Stimulated activated CD8-positive, alpha-beta memory T cell treated with anti-CD3 and anti-CD28 coated beads, Interleukin-12 subunit alpha, Interleukin-12 subunit beta, amount 100 ng/mL, for 4 hours (primary cell): ENCODE measurements around the gene SPG7.

ENCODE experiments used
- DNase-seq: peaks from one replicate; pipeline ENCODE4 v3.0.0-alpha.2; 2020; ENCODE audit warnings: low read depth

SPG7 gene

DNA sequence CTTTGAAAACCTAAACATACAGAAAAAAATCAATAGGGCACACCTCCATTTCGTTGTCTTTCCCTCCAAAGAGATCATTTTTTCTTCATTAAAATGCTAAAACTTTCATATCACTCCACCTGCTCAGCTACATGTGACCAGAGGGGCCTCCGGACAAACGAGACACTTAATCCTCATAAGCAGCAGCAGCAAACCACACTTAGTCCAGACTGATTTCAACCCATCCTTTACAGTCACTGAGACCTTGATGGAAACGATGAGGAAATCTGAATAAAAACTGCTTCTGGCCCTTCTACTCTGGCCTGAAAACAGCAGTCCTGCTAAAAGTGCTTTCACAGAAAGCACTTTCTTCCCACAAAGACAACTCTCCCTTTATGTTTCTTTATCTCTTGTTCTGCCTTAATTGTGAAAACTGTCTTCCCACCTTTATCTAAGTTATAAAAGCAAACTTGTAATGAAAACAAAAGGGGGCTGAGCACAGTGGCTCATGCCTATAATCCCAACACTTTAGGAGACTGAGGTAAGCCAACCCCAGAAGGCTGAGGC is 22.4 kb upstream of the SPG7 start:
- no peak for DNase-seq

GRCh38 chr16:89489040-89489897 is 18.9 kb upstream of the SPG7 start:
- DNase-seq, result peak; percentile 82

GRCh38 chr16:89489898-89490438 is 18.2 kb upstream of the SPG7 start:
- DNase-seq, result no peak

DNA sequence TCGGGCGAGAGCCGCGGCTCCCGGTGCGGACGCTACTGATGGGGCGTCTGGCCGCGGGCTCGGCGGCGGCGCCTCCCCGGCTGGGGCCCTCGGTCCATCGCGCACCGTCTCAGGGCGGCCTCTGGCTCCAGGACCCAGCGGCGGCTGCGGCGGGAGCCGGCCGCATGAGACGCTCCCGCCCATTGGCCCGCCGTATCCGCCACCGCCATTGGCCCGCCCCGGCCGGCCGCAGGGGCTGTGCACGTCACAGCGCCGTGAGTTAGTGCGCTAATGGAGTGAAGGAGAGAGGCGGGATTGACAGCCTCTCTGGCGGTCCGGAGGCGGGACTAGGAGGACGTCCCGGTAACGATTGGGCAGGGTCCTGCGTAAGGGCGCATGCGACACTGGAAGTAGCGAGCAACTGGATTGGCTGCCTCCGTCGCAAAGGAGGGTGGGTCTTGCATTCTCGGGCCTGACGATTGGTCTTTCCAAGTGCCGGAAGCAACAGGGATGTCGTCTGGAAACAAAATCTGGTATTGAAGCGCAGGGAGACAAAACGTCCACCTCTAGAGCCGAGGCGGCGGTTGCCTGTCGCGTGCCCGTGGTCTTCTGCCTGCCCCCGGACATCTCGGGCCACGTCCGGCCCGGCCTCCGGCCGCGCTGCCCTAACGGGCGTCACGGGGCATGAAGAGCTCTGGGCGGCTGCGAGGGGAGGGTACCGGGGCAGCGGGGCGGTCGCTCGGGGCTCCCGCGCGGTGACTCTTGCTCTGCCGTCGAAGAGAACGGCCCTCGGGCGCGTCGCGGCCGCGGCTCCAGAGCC is 17.6 kb upstream of the SPG7 start, which contains the start of gene ANKRD11:
TSS of gene ANKRD11 (minus strand) at position 123 of the 799 bp plus-strand sequence. CDS start 173,542 bp downstream, outside the sequence.
- DNase-seq, result peak; percentile 97

- DNase-seq, result no peak
Measured at GRCh38 chr16:89491238-89491869, 16.8 kb upstream of the SPG7 start.

DNA sequence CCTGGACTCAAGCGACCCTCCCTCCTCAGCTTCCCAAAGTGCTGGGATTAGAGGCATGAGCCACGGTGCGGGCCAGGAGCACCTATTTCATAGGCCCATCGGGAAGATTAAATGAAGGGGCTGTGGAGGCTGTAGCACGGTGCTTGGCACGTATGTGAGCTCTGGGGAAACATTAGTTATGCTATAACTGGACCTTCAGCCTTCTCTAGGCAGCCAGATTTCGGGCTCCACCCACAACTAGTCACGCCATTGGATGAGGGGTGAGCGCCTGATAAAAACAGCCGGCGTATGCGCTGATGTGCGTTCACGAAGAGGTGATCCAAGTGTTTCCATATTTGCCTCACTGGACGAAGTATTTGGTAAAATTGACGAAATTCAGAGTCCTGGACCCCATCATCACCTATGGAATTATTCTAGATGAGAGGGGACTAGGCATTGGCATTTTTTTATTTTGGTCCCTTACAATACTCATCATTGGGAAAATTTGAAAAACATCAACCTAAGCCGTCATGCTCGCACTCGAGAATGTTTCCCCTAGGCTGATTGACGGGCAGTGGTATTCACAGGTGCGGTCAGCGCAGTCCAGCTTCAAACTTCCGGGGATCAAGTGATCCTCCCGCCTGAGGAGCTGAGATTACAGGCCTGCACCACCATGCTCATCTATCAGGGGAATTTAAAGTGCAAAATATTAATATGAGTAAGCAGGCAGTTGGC is 16.1 kb upstream of the SPG7 start:
- DNase-seq, result no peak

DNA sequence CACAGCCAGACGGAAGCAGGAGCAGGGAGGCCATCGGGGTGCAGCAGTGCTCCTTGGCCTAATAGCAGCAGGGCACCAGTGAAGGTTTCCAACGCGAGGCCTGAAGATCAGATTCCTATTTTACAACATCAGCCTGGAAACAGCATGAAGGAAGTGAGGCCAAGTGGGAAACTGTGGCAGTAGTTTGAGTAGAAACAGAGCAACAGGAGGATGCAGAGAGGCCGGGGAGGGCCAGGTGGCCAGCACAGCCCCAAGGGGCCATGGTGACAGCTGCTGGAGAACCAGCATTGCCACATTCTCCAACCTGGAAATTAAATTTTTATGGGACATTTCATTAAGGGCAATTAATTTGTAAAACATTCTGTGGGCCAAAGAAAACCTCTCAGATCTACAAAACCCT is 14.4 kb upstream of the SPG7 start:
- DNase-seq, result no peak

DNA sequence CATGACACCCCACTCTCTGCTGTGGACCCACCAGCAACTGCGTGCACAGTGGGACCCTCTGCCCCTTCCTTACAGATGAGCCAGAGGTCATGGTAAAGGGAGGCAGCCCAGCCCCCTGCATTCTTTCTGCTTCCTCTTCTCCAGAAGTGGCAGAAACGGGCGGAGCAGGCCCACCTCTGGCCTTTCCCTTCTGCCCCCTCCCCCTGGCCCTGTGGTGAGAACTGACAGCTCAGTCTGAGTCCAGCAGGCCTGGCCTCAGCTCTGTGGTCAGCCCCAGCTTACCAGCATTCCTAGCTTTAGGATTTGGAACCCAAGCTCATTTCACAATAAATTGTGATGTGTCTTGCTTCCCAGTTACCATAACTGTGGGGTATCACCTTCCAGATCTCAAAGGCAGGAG is 13.1 kb upstream of the SPG7 start:
- DNase-seq, result no peak

DNA sequence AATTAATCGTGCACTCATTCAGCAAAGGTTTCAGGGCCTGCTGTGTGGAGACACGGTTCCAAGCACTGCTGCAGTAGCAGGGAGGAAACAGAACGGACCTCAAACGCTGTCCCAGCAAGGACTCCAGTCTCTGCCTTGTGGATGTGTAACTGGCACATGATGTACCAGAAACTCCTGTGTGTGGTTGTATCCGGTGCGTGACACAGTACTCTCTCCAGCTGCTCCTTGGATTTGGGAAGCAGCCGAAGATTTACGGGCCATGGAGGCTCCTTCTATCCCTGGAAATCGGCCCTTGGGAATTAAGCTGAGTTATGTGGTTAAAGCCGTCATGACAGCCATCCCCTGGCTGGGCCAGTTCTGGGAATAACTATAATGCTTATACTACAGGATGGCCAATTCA is 9.4 kb upstream of the SPG7 start:
- DNase-seq, result no peak

- DNase-seq, result no peak
Measured at GRCh38 chr16:89499767-89500166, 8.4 kb upstream of the SPG7 start.

DNA sequence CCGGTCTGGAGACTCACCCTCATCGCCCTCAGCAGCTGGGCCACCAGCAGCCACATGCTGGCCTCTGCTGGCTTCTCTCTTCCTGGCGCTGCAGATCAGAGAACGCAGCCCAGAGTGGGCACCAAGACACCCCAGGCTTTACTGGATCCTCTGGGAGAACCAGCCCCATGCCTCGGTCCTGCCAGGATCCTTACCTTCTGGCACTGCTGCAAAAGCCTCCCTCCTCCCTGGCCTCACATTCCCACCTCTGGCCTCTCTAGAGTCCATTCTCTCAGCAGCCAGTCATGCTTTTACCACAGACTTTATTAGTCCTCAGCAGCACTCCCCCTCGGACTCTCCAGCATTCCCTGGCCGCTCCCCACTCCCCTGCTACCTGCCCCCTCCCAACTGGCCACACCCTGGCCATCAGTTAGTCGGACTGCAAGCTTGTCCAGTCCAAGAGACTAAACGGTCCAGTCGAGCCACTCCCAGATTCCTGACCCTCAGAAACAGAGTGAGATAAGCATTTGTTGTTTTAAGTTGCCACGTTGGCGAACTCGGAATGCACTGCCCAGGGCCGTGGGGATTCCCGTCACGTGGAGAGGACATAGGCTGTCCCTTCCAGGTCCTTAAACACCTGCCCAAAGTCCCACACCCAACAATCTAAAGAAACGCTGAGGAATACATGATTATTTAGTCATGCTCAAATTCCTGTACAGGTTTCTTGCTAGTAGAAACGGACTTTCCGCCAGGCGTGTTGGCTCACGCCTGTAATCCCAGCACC is 5.9 kb upstream of the SPG7 start:
- no peak for DNase-seq

- DNase-seq, result no peak
Measured at GRCh38 chr16:89504091-89504490, 4.1 kb upstream of the SPG7 start.

GRCh38 chr16:89505204-89506112 is 2.7 kb upstream of the SPG7 start:
- peak; percentile 68 for DNase-seq

DNA sequence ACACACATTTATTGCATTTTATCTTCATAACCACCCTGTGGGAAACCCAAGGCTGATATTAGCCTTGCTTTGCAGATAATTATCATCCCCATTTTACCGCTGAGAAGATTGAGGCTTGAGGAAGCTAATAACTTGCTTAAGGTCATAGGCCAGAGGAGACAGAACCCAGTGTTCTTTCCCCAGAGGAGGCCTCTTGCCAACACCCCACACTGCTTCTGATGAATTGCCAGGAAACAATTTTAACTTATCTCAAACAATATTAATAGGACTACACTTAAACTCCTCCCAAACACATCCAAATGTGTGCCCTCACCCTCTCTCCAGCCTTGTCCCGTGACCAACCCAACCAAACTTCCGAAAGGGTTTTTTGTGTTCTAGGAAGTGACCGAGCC is 2.1 kb upstream of the SPG7 start:
- no peak for DNase-seq

GRCh38 chr16:89506791-89507191 is 1.4 kb upstream of the SPG7 start:
- peak; percentile 13 for DNase-seq

DNA sequence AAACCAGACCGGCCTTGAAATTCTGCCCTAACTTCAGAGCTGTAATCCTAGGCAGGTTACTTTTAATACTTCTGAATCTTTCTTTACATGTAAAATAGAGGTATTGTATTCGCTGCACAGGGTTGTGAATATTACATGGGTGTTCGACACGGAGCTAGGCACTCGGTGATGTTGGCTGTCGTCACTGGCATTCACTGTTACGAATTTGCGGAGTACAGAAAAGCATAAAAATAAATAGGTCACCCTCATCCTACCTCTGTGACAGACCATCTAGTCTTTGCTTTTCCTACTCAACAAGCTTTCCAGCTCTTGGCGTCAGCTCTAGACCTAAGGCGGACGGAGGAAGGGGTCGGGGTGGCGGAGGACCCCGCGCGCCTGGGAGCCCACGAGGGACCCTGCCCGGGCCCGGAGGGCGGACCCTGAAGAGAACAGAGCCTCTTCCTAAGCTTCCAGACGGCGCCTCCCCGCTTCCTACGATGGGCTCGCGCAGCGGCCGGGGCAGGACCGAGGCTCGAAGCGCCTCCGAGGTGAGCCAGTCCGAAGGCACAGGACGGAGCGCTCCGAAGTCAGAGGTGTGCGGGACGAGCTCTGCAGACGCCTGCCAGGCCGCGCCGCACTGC is 879 bp upstream of the SPG7 start:
- DNase-seq, result no peak

DNA sequence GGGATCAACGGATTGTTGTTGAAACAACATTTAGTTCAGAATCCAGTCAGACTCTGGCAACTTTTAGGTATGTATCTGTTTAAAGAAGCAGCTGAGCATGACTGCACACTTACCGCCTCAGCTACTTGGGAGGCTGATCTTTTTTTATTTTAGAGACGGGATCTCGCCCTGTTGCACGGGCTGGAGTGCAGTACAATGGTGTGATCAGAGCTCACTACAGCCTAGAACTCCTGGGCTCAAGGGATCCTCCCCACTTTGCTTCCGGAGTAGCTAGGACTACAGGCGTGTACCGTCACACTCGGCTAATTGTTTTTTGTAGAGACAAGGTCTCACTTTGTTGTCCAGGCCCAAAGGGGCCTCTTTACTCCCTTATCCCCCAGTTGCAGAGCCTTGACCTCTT is 2.3 kb downstream of the SPG7 start:
- no peak for DNase-seq

- no peak for DNase-seq
Measured at GRCh38 chr16:89511374-89511773, 3.2 kb downstream of the SPG7 start.

DNA sequence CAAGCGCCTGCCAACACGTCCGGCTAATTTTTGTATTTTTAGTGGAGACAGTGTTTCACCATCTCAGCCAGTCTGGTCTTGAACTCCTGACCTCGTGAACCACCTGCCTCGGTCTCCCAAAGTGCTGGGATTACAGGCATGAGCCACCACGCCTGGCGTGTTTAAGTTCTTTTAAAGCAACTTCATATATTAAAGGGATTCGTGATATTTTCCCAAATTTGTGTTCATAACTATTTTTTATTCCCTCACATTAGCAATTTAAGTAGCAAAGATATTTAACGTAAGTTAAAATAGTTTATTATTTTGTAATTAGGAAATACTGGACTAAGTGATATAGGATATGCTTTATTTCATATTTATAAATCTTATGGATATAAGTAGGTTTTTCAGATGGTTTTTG is 4.2 kb downstream of the SPG7 start:
- no peak for DNase-seq
